HUES64 (cell line): ENCODE data around the gene CRTC2.

ENCODE experiments used
- H3K27ac ChIP-seq: 2 replicates; pipeline ENCODE4 v1.7.0; 2013; ENCODE audit warnings: low read depth, low read length, inconsistent platforms
- H3K27me3 ChIP-seq: 2 replicates; pipeline ENCODE4 v1.6.1; 2013; ENCODE audit warnings: mild to moderate bottlenecking, low read length; ENCODE audit not compliant: insufficient read depth
- H3K36me3 ChIP-seq: 2 replicates; pipeline ENCODE4 v1.6.1; 2013; ENCODE audit warnings: mild to moderate bottlenecking, low read length; ENCODE audit not compliant: insufficient read depth
- H3K4me1 ChIP-seq: 2 replicates; pipeline ENCODE4 v1.6.1; 2013; ENCODE audit warnings: mild to moderate bottlenecking, low read length, moderate library complexity; ENCODE audit not compliant: insufficient read depth
- H3K4me3 ChIP-seq: 2 replicates; pipeline ENCODE4 v1.5.1; 2013; ENCODE audit warnings: mild to moderate bottlenecking, low read length, moderate library complexity
- H3K9ac ChIP-seq: 2 replicates; pipeline ENCODE4 v1.6.1; 2013; ENCODE audit warnings: mild to moderate bottlenecking, low read depth, low read length
- H3K9me3 ChIP-seq: 2 replicates; pipeline ENCODE4 v1.6.1; 2013; ENCODE audit warnings: low read depth, low read length; ENCODE audit not compliant: insufficient read depth
- WGBS: fragments of 150-250, 120-280 bp; methylation state at CpG from one replicate; pipeline ENCODE4 v1.1.7; 2013; ENCODE audit warnings: missing lambda C conversion rate; 5-methylcytosine and 5-hydroxymethylcytosine counted together

CRTC2 gene

GRCh38 chr1:153934746-153935145 is 23.7 kb downstream of the CRTC2 start:
- H3K4me1 ChIP-seq = no peaks in the 10 kb centered on the region
- no peaks in the 10 kb centered on the region for H3K27me3 ChIP-seq
- no peak overlapping the region for H3K9ac ChIP-seq
- H3K4me3 ChIP-seq = no peak overlapping the region
- no peaks in the 10 kb centered on the region for H3K9me3 ChIP-seq
- H3K27ac ChIP-seq = no peak overlapping the region
- H3K36me3 ChIP-seq = peaks cover 79% of the 10 kb centered on the region
- WGBS = 98% methylated on average over 9 of the region's 9 CpGs

GRCh38 chr1:153933955-153934354 is 24.5 kb downstream of the CRTC2 start:
- no peaks in the 10 kb centered on the region for H3K4me1 ChIP-seq
- no peak overlapping the region for H3K9ac ChIP-seq
- H3K36me3 ChIP-seq = peaks cover 73% of the 10 kb centered on the region
- WGBS = 94% methylated on average over 11 of the region's 11 CpGs
- no peak overlapping the region for H3K4me3 ChIP-seq
- no peaks in the 10 kb centered on the region for H3K27me3 ChIP-seq
- H3K9me3 ChIP-seq = no peaks in the 10 kb centered on the region
- H3K27ac ChIP-seq = no peak overlapping the region

GRCh38 chr1:153933430-153933829 is 25.0 kb downstream of the CRTC2 start:
- 96% methylated on average over 14 of the region's 14 CpGs for WGBS
- H3K27me3 ChIP-seq = no peaks in the 10 kb centered on the region
- H3K27ac ChIP-seq = no peak overlapping the region
- no peak overlapping the region for H3K4me3 ChIP-seq
- no peaks in the 10 kb centered on the region for H3K9me3 ChIP-seq
- no peak overlapping the region for H3K9ac ChIP-seq
- no peaks in the 10 kb centered on the region for H3K4me1 ChIP-seq
- peaks cover 69% of the 10 kb centered on the region for H3K36me3 ChIP-seq

- Histone ChIP-seq H3K4me3 (no peak overlapping the region), H3K9me3 (no peaks in the 10 kb centered on the region), H3K4me1 (no peaks in the 10 kb centered on the region), H3K27ac (no peak overlapping the region), H3K36me3 (peaks cover 65% of the 10 kb centered on the region), H3K9ac (no peak overlapping the region), H3K27me3 (no peaks in the 10 kb centered on the region)
- WGBS = 95% methylated on average over 18 of the region's 18 CpGs
Observed at GRCh38 chr1:153932156-153933131, 26.0 kb downstream of the CRTC2 start.

- Histone ChIP-seq H3K9me3 (no peaks in the 10 kb centered on the region), H3K36me3 (peaks cover 44% of the 10 kb centered on the region), H3K27ac (no peak overlapping the region), H3K4me3 (no peak overlapping the region), H3K9ac (no peak overlapping the region), H3K4me1 (no peaks in the 10 kb centered on the region), H3K27me3 (no peaks in the 10 kb centered on the region)
- 91% methylated on average over 12 of the region's 14 CpGs for WGBS
Observed at GRCh38 chr1:153929981-153930948, 28.1 kb downstream of the CRTC2 start.

- no peaks in the 10 kb centered on the region for H3K27me3 ChIP-seq
- H3K9me3 ChIP-seq = no peaks in the 10 kb centered on the region
- H3K9ac ChIP-seq = no peak overlapping the region
- H3K36me3 ChIP-seq = peaks cover 36% of the 10 kb centered on the region
- H3K4me1 ChIP-seq = no peaks in the 10 kb centered on the region
- H3K27ac ChIP-seq = no peak overlapping the region
- WGBS = 92% methylated on average over 5 of the region's 5 CpGs
- H3K4me3 ChIP-seq = no peak overlapping the region
Observed at GRCh38 chr1:153929426-153929825, 29.0 kb downstream of the CRTC2 start.

GRCh38 chr1:153928791-153929341 is 29.5 kb downstream of the CRTC2 start:
- Histone ChIP-seq H3K4me3 (no peak overlapping the region), H3K36me3 (peaks cover 32% of the 10 kb centered on the region), H3K9ac (no peak overlapping the region), H3K27ac (no peak overlapping the region), H3K9me3 (no peaks in the 10 kb centered on the region), H3K27me3 (no peaks in the 10 kb centered on the region), H3K4me1 (no peaks in the 10 kb centered on the region)
- 80% methylated on average over 4 of the region's 4 CpGs for WGBS

- 88% methylated on average over 1 of the region's 1 CpG for WGBS
- no peak overlapping the region for H3K9ac ChIP-seq
- no peak overlapping the region for H3K27ac ChIP-seq
- no peak overlapping the region for H3K4me3 ChIP-seq
- H3K4me1 ChIP-seq = no peaks in the 10 kb centered on the region
- no peaks in the 10 kb centered on the region for H3K27me3 ChIP-seq
- H3K9me3 ChIP-seq = no peaks in the 10 kb centered on the region
- peaks cover 26% of the 10 kb centered on the region for H3K36me3 ChIP-seq
Observed at GRCh38 chr1:153928245-153928644, 30.2 kb downstream of the CRTC2 start.

- H3K4me1 ChIP-seq = peaks cover 1% of the 10 kb centered on the region; the same call in 1 of the 2 replicates
- WGBS = 94% methylated on average over 4 of the region's 4 CpGs
Observed at GRCh38 chr1:153926405-153926804, 32.0 kb downstream of the CRTC2 start.

GRCh38 chr1:153922972-153923925 is 35.2 kb downstream of the CRTC2 start, which contains the start of gene GATAD2B:
GATAD2B (minus strand) TSS chr1:153922972; CDS start chr1:153828347, 94,625 bp downstream.
- Histone ChIP-seq H3K9me3 (no peaks in the 10 kb centered on the region), H3K27me3 (no peaks in the 10 kb centered on the region), H3K27ac (peak within 1 kb of the TSS; percentile 99), H3K4me3 (peak within 1 kb of the TSS; percentile 86), H3K4me1 (peaks cover 22% of the 10 kb centered on the region), H3K36me3 (0 out of 2 replicates have a peak, but pooled peaks cover 6% of the 10 kb centered on the region), H3K9ac (peak within 1 kb of the TSS; percentile 84)
- WGBS = under 1% methylated on average over 53 of the region's 53 CpGs

More at GRCh38 chr1:153926405-153926804, 32.0 kb downstream of the CRTC2 start:
- Histone ChIP-seq H3K9ac (no peak overlapping the region), H3K4me3 (no peak overlapping the region), H3K36me3 (peaks cover 12% of the 10 kb centered on the region; the same call in 1 of the 2 replicates), H3K9me3 (no peaks in the 10 kb centered on the region), H3K27ac (no peak overlapping the region), H3K27me3 (no peaks in the 10 kb centered on the region)
